GM18873 (cell line): ENCODE data around the gene ERCC4.

Source experiments
- ATAC-seq: cut with Tn5 transposase; IDR thresholded peaks from one replicate; pipeline ENCODE4 v1.9.1; 2021; ENCODE audit warnings: mild to moderate bottlenecking, moderate library complexity, moderate number of reproducible peaks; ENCODE audit not compliant: unreplicated experiment, low FRiP score

The ERCC4 gene

DNA sequence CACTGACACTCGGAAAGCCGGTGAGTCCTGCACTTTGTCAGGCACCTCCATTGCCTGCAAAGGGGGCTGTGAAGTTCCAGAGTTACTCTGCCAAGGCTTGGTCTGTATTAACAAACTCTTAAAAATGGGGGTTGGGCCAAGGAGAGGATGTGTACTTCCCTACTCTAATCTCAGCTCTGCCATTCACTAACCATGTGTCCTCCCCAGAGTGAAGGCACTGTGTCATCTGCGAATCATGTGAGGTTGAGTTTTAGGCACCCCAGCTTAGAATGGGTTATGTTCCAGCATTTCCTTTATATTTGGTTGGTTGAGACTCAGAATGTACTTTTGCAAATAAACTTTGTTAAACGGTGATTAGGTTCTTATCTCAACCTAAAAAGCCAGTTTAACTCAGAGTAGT, 24.9 kb downstream of the ERCC4 start:
- no peak for ATAC-seq

DNA sequence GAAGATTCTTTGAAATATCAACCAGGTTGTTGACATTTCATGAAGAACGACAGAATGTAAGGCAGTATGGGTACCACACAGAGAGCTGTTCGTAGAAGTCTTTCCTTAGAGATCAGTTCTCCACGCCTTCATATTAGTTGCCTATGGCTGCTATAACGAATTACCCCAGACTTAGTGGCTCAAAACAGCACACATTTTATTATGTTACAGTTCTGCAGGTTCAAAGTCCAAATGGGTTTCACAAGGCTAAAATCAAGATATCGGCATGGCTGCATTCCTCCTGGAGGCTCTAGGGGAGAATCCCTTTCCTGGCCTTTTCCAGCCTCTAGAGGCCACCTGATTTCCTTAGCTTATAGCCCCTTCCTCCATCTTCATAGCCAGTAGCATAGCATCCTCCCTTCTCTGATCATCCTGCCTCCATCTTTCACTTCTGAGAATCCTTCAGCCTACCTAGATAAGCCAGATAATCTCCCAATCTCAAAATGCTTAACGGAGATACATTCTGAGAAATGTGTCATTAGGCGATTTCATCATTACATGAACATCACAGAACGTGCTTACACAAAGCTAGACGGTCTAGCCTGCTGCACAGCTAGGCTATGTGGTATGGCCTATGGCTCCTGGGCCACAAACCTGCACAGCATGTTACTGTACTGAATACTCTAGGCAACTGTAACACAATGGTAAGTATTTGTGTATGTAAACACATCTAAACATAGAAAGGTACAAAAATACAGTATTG, 26.0 kb downstream of the ERCC4 start:
- ATAC-seq = no peak

DNA sequence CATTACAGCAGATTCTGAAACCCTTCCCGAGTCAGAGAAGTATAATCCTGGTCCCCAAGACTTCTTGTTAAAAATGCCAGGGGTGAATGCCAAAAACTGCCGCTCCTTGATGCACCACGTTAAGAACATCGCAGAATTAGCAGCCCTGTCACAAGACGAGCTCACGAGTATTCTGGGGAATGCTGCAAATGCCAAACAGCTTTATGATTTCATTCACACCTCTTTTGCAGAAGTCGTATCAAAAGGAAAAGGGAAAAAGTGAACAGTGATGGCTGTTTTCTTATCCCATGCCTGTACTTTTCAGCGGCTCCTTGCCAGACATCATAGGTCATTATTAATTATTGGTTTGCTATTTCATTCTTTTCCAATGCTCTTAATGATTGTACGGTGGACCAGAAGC, 28.1 kb downstream of the ERCC4 start:
- ATAC-seq = no peak

DNA sequence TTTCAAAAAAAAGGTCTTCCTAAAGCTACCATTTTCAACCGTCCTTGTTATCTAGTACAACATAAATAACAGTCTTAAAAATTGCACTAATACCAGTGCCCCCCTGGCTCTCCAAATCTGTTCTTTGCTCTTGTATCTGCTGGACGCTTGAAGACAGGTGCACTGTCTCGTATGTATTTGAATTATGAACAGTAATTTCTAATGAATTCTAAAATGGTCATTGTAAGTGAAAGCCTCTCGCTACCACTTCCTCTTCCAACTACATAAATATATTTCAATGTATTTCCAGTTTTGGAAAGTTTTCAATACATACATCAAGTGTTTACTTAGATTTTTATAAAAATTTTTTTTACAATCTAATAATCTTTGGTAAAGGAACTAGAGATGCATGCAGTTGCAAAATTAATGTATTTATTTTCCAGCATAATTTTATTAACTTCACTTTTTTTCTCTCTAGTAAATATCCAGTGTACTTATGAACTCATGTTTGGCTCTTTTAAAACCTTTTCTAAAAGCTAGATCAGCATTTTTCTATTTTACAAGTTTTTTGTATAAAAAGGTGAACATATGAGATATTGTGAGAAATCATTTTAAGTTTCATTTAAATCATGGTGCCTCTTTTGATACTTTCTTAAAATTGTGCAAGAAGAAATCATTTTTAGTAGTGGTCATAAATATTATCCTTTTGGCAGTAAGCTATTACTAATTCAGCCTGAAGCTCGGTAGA, 31.0 kb downstream of the ERCC4 start:
- ATAC-seq = no peak

DNA sequence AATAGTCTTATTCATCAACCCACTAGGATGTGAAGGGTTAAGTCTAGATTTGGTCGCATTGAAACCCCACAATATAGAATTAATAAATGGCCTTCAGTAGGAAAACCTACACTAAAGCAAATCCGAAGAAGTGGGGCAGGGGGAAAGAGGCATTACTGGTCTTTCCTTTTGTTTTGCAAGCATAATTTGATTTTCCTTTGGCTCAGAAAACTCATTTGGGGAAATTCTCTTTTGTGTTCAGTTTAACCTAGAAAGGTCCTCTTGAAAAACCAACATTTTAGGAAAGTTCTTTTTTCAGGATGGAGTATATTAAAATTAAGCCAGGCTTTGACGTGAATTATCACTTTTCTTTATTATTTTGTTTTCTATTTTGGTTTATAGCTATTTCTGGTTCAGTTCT, 31.7 kb downstream of the ERCC4 start:
- no peak for ATAC-seq

DNA sequence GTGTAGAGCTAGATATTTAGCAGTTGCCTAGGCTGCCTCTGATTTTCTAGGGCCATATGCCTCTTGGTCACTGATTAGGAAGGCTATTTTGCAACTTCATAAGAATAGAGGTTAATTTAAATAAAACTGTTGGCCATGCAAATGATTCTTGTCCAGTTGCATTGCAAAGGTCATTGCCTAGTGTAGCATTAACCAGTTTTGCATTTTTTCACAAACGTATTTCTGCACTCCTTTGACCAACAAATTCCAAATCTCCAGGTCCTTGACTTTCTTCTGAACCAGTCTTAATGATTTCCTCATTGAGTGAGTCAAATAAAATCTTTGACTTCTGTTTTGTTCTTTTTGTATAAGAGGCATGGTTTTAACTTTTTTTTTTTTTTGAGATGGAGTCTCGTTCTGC, 33.5 kb downstream of the ERCC4 start:
- ATAC-seq = no peak

DNA sequence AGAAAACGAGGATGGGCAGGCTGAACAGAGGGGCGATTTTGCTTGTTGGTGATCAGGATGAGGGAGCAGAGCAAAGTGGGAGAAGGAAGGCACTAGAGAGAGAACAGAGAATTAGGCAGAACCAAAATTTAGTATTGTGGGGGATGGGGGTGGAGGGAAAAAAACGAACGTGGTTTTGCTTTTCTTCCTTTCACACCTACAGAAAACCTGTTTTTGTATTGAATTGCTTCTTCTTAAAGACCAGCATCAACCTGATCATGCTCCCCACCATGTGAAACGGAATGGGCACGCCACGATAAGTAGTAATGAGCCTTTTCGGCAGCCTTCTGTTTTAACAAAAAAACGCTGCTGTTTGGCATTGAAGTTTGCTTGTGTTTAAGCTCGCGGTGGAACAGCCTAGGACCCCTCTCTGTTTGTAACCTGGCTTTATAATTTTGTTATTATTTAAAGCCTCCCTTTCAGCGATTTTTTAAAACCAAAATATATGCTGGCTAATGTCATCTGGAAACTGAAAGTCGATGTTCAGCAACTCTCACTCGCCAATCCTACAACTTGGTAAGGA, 36.8 kb downstream of the ERCC4 start:
- ATAC-seq = no peak

DNA sequence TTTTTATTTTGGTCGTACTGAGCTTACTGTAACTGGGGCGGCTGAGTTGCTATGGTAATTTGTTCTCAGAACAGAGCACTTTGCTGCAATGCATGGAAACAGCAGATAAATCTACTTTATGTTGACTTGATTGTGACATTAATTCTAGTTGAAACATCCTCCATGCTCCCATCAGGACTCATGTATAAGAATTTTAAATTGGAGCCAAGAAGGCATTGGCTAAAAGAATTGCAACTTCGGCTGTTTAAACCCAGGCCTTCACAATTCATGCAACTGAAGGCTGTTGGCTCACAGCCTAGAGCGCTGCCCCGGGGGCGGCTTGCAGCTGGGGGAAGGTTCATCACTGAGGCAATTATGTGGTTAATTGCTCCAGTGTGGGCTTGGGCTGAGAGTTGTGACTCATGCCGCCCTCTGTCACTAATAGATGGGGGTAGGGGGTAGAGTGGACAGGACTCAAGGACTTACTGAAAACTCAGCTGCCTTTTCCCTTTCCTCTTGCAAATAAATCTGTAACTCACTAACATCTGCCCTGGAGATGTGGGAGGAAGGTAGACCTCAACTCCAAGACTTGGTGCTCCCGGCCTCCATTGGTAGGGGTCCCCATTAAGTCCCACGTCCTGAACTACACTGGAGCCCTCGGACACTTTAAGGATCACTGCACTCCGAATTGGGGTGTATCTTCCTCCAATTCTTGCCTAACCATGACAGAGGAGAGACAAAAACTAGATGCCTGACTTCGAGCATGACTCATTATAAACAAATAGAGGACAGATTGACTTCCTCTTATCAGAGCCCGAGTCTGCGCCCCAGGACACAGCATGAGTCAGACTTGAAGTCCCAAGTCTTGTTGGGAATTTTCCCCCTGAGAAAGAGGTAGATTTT, 37.5 kb downstream of the ERCC4 start:
- ATAC-seq = peak; percentile 63

DNA sequence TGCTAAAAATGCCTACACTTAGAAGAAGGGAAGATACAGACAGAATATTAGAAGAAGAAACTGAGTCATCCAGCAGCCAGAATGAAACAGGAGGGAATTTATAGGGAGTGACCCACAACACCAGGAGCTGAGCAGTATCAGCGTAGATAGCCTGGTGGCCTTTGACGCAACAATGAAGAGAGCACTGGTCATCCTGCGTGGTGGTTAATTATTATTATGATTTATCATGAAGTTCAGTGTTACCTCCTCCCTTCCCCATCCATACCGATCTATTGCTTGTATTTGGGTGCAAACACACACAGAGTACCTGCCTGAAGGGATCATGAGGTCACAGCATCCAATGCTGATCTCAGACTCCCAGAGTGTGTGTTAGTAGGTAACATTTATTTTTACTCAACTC, 38.5 kb downstream of the ERCC4 start:
- no peak for ATAC-seq

DNA sequence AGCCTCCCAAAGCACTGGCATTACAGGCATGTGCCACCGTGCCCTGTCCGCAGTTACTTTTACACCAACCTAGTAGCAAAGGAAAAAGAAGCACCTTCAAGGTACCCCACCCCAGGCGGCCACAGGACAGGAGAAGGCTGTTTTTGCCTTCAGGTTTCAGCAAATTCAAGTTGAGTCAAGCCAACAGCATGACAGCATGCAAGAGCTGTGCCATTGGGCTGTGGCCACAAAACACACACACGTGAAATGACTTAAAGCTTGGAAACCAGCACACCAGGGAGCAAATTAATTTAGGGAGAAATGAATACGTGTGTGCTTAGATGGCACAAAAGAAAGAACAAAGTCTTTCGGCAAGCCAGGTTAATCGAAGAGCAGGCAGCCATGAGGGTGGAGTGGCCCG, 39.7 kb downstream of the ERCC4 start:
- no peak for ATAC-seq

DNA sequence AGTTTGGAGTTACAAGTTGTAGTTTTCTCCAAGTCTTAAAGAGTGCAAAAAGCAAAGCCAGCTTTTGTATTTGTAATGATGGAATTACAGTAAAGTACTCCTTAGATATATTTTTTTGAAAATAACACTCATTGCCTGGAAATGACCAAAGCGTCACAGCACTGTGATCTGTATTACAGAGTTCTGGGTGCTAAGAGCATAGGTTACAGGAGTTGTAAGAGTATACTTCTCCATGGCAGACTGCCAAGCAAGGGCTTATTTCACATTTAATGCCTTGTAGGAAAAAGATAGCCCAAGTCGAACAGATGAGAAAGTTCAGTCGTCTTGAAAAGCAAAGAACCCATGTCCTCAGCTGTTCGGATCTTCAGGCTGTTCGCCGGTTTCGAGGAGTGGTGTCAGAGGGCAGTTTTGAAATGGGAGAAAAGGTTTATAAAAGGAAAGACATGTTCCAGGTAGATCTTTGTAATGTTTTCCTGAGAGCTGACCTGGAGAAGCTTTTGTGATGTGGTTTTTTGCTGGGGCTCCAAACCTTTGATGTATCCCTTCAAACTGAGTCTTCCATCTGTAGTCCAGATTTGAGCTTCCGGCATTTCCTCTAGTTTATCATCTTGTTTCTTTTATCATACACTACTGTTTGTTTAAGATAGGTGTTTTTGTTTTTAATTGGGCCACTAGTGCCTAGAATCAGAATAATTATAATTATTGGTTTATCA, 41.3 kb downstream of the ERCC4 start:
- ATAC-seq = no peak

DNA sequence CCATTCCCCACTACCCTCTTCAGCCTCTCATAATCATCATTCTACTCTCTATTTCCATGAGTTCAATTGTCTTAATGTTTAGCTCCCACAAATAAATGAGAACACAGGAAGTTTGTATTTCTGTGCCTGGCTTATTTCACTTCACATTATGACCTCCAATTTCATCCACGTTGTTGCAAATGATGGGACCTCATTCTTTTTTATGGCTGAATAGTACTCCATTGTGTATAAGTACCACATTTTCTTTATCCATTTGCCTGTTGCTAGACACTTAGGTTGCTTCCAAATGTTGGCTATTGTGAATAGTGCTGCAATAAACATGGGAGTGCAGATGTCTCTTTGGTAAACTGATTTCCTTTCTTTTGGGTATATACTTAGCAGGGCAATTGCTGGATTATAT, 42.3 kb downstream of the ERCC4 start:
- no peak for ATAC-seq

DNA sequence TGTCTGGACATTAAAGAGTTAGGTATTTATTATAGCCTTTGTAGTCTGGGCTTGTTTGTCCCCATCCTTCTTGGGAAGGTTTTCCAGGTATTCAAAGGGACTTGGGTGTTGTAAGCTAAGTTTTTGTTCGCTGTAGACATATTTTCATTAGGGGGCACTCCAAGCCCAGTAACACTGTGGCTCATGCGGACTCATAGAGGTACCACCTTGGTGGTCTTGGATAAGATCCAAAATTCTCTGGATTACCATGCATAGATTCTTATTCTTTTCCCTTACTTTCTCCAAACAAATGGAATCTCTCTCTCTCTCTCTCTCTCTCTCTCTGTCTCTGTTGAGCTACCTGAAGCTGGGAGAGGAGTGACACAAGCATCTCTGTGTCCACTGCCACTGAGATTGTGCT, 48.9 kb downstream of the ERCC4 start:
- ATAC-seq = no peak

DNA sequence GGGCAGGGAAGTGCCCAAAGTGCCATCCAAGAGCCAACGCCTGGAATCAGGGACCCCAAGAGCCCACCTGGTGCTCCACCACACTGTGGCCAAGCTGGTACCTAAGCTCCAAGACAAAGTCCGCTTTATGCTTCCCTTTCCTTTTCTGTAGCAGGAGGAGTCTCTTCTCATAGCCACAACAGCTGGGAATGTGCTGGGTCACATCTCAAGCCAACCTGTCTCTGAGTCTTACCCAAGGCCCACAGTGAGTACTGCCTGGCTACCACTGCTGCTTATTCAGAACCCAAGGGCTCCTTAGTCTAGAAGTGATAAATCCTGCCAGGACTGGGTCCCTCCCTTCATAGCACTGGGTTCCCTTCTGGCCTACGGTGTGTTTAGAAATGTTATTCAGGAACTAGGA, 49.8 kb downstream of the ERCC4 start:
- no peak for ATAC-seq

DNA sequence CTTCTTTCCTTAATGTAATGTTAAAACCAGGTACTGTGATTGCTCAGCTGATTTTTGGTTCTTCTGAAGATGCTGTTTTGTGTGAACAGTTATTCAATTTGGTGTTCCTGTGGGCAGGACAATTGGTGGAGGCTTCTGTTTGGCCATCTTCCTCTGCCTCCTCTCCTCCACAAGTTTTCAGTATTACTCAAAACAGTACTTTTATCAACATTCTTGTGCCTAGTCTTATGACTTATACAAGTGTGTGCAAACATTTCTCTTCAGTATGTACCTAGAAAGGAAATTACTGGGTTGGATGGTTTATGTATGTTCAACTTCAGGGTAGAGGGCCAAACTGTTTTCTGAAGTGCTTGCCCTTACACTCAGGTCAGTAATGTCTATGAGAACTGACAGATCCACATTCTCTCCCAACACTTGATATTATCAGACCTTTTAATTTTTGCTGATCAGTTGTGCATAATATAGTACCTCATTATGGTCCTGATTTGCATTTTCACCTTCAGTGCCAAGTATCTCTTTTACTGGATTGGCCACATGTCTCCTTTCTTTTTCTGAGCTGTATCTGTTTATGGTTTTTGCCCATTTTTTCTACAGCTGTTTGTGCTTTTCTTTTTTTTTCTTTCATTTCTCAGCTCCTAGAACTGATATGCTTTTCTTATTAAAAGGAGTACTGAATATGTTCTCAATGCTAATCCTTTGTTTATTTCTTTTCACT, 50.9 kb downstream of the ERCC4 start:
- no peak for ATAC-seq

DNA sequence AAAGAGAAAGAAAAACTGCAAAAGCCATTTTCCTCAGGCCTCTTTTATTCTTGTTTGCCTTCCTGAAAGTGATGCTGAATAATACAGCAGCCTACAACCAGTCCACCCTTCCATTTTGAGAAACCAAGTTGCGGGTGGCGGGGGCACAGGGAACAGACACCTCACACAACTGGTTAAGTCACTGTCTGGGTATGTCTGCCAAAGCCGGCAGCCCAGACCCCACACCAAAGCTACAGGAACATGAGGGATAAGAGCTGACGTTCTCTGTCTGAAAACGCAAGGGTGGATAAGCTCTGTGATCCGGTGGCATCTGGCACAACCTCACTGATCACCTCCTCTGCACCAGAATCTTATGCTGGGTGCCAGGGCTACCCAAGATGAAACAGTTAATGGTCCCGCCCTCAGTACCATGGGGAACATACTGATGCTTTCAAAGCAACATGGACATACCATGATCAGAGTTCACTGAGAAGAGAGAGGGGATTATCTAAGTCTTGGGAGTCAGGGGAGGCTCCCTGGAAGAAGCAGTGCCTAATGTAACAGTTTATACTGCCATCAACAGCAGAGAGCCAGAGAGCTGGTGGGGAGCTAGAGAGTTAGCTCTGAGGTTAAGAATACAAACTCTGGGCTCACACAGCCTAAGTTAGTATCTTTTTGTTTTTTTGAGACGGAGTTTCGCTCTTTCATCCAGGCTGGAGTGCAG, 53.5 kb downstream of the ERCC4 start:
- ATAC-seq = no peak

DNA sequence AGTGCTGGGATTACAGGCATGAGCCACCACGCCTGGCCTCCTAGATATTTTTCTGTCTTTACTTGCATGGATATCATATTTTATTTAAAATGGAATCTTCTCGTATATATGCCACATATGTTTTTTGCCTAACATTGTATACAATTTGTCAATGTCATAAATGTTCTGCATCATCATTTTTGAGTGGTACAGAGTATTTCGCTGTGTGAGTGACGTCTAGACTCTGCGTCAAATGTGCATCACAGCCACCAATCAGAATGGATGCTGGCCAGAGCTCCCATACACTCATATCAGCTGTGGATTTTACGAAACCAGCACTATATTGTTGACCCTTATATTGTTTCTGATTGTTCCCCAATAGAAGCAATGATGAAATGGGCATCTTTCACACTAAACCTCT, 57.2 kb downstream of the ERCC4 start:
- ATAC-seq = no peak

DNA sequence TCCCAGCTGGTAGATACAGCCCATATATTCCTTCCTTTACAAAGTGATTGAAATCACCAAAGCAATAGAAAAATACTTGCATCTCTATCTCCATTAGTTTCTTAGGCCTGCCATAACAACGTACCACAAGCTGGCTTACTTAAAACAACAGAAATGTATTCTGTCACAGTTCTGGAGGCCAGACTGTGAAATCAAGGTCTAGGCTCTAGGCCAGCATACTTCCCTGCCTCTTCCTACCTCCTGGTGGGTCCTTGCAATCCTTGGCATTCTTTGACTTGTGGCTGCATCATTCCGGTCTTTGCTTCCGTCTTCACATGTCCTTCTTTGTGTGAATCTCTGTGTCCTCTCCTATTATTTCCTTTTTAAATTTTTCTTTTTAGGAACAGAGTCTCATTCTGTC, 62.5 kb downstream of the ERCC4 start:
- no peak for ATAC-seq

DNA sequence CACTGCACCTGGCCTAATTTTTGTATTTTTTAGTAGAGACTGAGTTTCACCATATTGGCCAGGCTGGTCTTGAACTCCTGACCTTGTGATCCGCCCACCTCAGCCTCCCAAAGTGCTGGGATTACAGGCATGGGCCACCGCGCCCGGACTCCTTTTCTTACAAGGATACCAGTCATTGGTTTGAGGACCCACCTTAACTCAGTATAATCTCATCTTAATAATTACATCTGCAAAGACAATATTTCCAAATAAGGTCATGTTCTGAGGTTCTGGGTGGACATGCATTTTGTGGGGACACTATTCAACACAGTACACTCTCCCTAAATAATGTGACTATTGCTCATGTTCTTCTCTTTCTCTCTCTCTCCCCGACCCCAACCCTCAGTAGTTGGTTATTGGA, 63.7 kb downstream of the ERCC4 start:
- no peak for ATAC-seq
